ENCODE measurements around the gene BDKRB2.

DNA sequence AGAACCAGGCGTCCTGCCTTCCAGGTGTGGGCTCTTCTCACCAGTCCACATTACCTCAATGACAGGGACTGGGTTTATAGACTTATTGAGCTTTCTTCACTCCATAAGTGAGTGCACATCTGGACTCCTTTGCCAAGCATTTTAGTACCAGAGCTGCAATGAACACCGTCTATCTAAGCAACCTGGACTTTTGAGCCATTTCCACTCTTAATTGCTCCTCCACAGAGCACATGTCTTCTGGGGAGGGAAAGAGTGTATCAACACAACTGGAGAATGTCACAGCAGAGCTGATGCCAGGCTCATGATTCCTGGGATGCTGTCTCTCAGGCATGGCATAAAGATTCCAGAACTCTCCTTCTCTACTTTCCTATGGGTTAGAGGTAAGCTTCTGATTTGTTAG, 43.0 kb upstream of the BDKRB2 start:
- TF ChIP-seq POLR2A (IDR thresholded peaks at IDR 0.05; ENCODE audit: low read length) (no peak), GATA1 (IDR thresholded peaks at IDR 0.05; ENCODE audit: low read depth, low read length) (no peak)
